ENCODE data around the gene GSTM1.

The GSTM1 gene

GRCh38 chr1:109726728-109727373, 39.2 kb downstream of the GSTM1 start:
- in situ Hi-C loops (cut with HindIII; ENCODE audit: low pct_ligation_motif_present, low sequenced_read_pairs): no loop called here
- DNase-seq: no peak
- no peak for TF ChIP-seq CTCF (IDR thresholded peaks at IDR 0.05; ENCODE audit: low read depth, low read length, missing control alignments)
- Histone ChIP-seq H3K27me3 (replicated peaks) (no peaks in the 10 kb centered on the region), H3K4me3 (ENCODE audit: low read depth, low read length) (no peak overlapping the region), H3K36me3 (replicated peaks) (no peaks in the 10 kb centered on the region), H3K27ac (no peak overlapping the region)

- no peak for DNase-seq
- no peak for TF ChIP-seq CTCF (IDR thresholded peaks at IDR 0.05; ENCODE audit: low read depth, low read length, missing control alignments)
- no peak overlapping the region for H3K27ac ChIP-seq
- in situ Hi-C loops (cut with HindIII; ENCODE audit: low pct_ligation_motif_present, low sequenced_read_pairs): no loop called here
- H3K27me3 ChIP-seq (replicated peaks): no peaks in the 10 kb centered on the region
- H3K4me3 ChIP-seq (ENCODE audit: low read depth, low read length): no peak overlapping the region
- H3K36me3 ChIP-seq (replicated peaks): no peaks in the 10 kb centered on the region
Measured at GRCh38 chr1:109728870-109729269, 41.3 kb downstream of the GSTM1 start.

GRCh38 chr1:109730666-109731065, 43.0 kb downstream of the GSTM1 start:
- no peak for TF ChIP-seq CTCF (IDR thresholded peaks at IDR 0.05; ENCODE audit: low read depth, low read length, missing control alignments)
- no peaks in the 10 kb centered on the region for H3K36me3 ChIP-seq (replicated peaks)
- no peak for DNase-seq
- H3K27me3 ChIP-seq (replicated peaks): no peaks in the 10 kb centered on the region
- in situ Hi-C loops (cut with HindIII; ENCODE audit: low pct_ligation_motif_present, low sequenced_read_pairs): no loop called here
- no peak overlapping the region for H3K27ac ChIP-seq
- no peak overlapping the region for H3K4me3 ChIP-seq (ENCODE audit: low read depth, low read length)

GRCh38 chr1:109732390-109732881, 44.8 kb downstream of the GSTM1 start:
- DNase-seq: no peak
- H3K4me3 ChIP-seq (ENCODE audit: low read depth, low read length): no peak overlapping the region

GRCh38 chr1:109733236-109733870, 45.7 kb downstream of the GSTM1 start:
- H3K36me3 ChIP-seq (replicated peaks): peaks cover 13% of the 10 kb centered on the region
- no peak for DNase-seq
- in situ Hi-C loops (cut with HindIII; ENCODE audit: low pct_ligation_motif_present, low sequenced_read_pairs): no loop called here
- no peak for TF ChIP-seq CTCF (IDR thresholded peaks at IDR 0.05; ENCODE audit: low read depth, low read length, missing control alignments)
- H3K27ac ChIP-seq: no peak overlapping the region
- no peak overlapping the region for H3K4me3 ChIP-seq (ENCODE audit: low read depth, low read length)
- no peaks in the 10 kb centered on the region for H3K27me3 ChIP-seq (replicated peaks)

More at GRCh38 chr1:109732390-109732881, 44.8 kb downstream of the GSTM1 start:
- in situ Hi-C loops (cut with HindIII; ENCODE audit: low pct_ligation_motif_present, low sequenced_read_pairs): no loop called here
- Histone ChIP-seq H3K36me3 (replicated peaks) (peaks cover 7% of the 10 kb centered on the region), H3K27ac (no peak overlapping the region), H3K27me3 (replicated peaks) (no peaks in the 10 kb centered on the region)
- TF ChIP-seq CTCF (IDR thresholded peaks at IDR 0.05; ENCODE audit: low read depth, low read length, missing control alignments): no peak

All from brain microvascular endothelial cell (primary cell).